NCI-H1694 treated with DMSO at 0.1 percent for 48 hours (cell line): Measurements from ENCODE around the gene KRT25.

Experiments
- DNase-seq: peaks from one replicate; lab custom pipeline; 2025; lab: John Stamatoyannopoulos, UW

Gene KRT25, protein sequence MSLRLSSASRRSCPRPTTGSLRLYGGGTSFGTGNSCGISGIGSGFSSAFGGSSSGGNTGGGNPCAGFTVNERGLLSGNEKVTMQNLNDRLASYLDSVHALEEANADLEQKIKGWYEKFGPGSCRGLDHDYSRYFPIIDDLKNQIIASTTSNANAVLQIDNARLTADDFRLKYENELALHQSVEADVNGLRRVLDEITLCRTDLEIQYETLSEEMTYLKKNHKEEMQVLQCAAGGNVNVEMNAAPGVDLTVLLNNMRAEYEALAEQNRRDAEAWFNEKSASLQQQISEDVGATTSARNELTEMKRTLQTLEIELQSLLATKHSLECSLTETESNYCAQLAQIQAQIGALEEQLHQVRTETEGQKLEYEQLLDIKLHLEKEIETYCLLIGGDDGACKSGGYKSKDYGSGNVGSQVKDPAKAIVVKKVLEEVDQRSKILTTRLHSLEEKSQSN

GRCh38 chr17:40755231-40755630 is at the start of gene KRT25:
KRT25 (minus strand) TSS chr17:40755331; CDS start chr17:40755271, 60 bp downstream.
- no peak for DNase-seq

GRCh38 chr17:40803617-40804082 is 48.5 kb upstream of the KRT25 start:
- DNase-seq: peak; percentile 71

GRCh38 chr17:40801157-40801556 is 46.0 kb upstream of the KRT25 start:
- no peak for DNase-seq

DNA sequence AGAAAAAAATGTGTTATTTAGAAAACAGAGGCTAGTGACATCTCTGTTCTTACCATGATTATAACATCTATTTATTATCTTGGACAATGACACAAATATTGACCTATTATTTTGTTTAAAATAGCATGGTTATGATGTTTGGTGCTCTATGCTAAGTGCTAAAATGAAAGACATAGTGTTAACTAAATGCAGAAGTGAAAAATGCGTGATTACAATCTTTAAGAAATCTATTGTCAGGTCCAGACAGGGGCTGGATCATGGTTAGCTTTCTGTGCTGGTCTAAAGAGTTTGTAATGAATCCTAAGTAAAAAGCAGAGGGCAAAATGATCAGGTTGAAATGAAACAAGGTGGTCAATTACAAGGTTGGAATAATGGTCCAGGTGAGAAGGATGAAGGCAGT is 45.2 kb upstream of the KRT25 start:
- DNase-seq: no peak

- DNase-seq: no peak
These were observed 44.7 kb upstream of the KRT25 start, which contains the start of gene KRT28 for GRCh38 chr17:40799859-40800258. KRT28 (minus strand) TSS chr17:40799959; CDS start chr17:40799893, 66 bp downstream.

- no peak for DNase-seq
These were observed 41.7 kb upstream of the KRT25 start for GRCh38 chr17:40796846-40797245.

DNA sequence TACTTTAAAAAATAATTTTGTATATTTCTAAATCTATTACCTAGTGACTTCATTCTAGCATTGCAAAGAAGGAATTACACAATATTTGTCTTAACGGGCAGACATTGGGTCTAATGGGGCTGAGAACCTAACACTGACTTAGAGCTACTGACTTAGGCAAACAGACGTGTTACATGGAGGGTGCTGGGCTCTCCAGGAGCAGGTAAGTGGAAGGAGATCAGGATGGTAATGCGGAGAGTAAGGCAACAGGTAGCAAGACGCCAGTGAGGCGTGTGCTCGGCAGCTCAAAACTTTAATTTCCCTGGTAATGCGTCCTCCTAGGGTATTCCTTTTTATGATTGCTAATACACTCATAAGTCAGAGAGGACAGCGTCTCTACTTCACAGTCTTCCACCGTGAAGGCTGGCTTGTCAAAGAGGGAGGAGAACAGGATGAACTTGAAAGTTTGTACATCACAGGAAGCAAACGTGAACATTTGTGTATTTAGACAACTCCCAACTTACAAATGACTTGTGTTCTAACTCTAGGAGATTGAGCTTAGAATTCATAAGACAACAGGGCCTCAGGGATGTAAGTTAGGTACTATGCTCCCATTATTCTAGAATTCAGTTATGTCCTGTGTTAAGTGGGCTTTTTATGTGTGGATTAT is 40.0 kb upstream of the KRT25 start:
- no peak for DNase-seq

DNA sequence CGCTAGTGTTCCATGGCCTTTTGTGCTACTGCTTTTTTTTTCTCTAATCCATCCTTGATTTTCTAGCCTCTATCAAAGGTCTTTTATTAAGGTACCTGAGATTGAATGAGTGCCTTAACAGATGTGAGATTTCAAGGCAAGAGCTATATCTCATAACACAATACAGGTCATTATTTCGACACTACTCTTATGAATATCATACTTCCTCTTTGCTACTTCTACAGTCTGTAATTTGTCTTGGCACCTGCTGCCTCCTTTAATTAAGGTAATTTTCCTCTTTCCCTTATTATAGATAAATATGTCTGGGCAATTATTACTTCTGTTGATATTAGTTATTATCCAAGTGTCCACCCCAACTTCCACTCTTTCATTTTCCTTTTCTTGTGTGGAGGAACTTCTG is 39.3 kb upstream of the KRT25 start:
- DNase-seq: no peak

GRCh38 chr17:40793832-40794231 is 38.7 kb upstream of the KRT25 start:
- no peak for DNase-seq

DNA sequence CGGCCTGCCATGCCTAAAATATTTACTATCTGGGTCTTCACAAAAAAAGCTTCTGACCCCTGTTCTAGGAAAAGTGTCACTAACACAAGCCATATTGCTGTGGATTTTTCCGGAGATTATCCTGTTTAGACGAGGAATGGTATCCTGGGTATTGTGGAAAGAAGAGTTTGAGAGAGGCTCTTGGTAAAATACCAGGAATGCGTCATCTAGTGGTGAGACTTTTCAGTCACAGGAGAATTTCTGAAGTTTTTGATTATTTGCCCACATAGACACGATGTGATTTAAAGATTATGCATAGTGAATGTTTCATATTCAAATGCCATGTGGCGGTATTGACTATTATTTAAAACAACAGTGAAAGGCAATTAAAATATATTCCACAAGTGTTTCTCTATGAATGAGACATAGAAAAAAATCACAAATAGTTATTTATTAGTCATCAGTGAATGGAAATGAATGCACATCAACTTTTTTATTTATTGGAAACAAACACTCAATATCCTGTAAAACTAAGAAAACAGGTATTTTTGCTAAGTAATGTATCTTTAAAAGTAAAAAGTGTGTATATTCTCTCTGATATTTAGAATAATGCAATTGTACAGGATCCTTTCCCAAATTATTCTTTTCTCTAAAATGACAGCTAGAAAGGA is 36.8 kb upstream of the KRT25 start:
- DNase-seq: peak; percentile 3

DNA sequence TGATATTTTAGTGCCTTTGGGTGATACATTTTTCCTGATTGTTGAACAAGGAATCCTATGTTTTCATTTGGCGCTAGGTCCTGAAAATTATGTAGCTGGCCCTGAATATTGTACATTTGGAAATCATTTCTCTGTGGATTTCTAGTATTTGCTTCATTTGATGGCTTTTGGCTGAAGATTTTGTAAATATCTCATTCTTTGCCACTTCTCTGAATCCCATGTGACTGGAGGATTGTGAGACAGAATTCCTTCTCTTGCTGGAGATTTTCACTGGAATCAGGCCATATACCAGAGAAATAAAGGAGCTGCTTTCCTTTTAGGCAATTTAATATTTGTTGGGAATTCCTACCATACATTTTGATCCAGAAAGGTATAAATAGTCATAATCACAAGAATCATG is 36.0 kb upstream of the KRT25 start:
- no peak for DNase-seq

GRCh38 chr17:40782450-40782849 is 27.3 kb upstream of the KRT25 start, which contains the start of gene KRT27:
KRT27 (minus strand) TSS chr17:40782550; CDS start chr17:40782493, 57 bp downstream.
- DNase-seq: no peak

DNA sequence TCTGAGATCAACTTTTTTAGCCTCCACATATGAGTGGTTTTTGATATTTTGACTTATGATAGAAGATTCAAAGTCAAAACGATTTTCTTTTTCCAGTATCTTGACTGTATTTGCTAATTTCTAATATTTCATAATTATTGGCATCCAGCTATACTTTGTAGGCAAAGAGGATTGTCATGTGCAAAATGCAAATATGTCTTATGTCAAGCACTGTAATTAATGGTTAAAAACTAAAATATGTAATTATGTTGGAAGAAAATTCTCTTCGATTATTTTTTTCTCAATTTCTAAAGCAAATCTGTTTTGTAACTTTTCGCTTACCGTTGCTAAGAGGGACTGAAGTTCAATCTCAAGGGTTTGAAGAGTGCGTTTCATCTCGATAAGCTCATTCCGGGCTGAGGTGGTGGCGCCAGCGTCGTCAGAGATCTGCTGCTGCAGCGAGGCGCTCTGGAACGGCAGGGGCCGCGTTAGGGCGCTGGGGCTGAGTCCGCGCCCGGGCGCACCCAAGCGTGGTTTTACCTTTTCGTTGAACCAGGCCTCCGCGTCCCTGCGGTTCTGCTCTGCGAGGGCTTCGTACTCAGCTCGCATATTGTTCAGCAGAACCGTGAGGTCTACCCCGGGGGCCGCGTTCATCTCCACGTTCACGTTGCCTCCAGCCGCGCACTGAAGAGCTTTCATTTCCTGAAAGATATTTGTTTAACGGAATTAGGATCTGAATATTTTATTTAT is 24.2 kb upstream of the KRT25 start:
- no peak for DNase-seq

DNA sequence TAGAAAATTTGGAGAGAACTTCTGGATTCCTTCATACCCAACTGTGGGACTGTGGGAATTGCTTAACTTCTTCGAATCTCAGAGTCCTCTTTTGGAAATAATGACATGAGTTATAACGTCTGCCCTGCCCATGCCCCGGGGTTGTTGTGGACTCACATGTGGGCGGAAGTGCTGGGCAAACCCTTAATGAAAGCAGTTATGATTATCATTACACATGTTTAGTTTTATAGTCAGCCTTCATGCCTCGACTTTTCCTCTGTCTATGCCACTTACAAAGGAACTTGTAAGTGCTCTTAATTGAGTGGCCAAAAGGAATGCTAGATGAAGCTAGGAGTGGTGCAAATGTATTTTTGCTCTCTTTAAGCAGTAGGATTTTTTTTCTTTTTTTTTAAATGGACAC is 23.3 kb upstream of the KRT25 start:
- DNase-seq: no peak

GRCh38 chr17:40777971-40778370 is 22.8 kb upstream of the KRT25 start:
- no peak for DNase-seq

DNA sequence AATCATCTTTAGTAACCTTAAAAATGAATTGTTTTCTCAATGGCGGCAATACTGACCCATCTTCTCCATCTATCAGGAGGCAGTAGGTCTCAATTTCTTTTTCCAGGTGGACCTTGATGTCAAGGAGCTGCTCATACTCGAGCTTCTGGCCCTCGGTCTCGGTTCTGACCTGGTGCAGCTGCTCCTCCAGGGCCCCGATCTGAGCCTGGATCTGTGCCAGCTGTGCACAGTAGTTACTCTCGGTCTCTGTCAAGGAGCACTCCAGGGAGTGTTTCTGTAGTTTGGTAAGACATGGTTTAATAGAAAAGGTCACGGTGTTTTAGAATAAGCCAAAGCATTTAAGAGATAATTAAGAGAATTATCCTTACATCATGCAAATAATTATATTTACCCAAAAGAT is 22.3 kb upstream of the KRT25 start:
- DNase-seq: no peak

DNA sequence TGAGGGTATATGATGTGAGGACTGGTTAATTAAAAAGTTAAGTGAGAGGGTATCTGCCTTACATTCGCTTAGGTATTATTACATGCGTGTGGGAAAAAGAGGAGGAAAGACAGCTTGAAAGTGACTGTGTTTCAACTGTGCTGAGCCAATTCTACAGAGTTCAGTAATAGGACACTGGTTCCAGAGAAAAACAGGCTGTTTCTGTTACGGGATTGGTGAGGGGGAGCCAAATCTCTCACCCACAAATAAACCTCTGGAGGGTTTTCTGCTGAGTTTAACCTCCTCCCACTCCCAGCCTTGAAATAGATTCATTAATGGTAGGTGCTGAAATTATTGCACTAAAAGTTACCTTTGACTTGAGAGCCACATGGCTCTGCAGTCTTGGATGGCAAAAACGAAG is 20.8 kb upstream of the KRT25 start:
- DNase-seq: no peak

- DNase-seq: no peak
These were observed 17.0 kb upstream of the KRT25 start, which contains the start of gene KRT26 for GRCh38 chr17:40772101-40772500. KRT26 (minus strand) TSS chr17:40772201; CDS start chr17:40772113, 88 bp downstream.

GRCh38 chr17:40765657-40766056 is 10.5 kb upstream of the KRT25 start:
- no peak for DNase-seq

DNA sequence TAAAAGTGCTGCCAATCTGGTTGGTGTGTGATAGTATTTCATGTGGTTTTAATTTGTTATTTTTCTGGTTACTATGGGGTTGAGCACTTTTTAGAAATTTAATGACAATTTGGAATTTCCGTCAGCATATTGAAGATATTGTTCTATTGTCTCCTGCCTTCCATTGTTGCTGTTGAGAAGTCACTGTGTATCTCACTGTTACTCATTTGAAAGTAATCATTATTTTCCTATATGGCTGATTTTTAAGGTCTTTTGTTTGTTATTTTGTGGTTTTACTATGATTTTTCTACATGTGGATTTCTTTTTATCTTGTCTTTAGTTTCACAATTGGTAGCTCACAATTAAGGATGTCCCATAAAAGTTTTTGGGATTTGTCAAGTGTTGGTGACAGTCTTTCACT is 8.6 kb upstream of the KRT25 start:
- no peak for DNase-seq

- DNase-seq: no peak
These were observed 5.2 kb upstream of the KRT25 start for GRCh38 chr17:40760105-40761016.
